NB4 (cell line): ENCODE data around the gene NCOA1.
"Not testable (repeated sequence)": the region's sequence is repeated elsewhere in the genome, so short reads cannot be mapped to it uniquely, and the experiment has no call there.

Experiments used
- DNase-seq: peaks from one replicate; pipeline ENCODE4 v3.0.0; 2010; ENCODE audit warnings: low read depth
- H3K4me3 ChIP-seq: one replicate; pipeline ENCODE4 v1.5.1; 2011; ENCODE audit warnings: mild to moderate bottlenecking, low read depth, low read length, moderate library complexity
- MYC ChIP-seq: IDR thresholded peaks from 2 replicates; pipeline ENCODE4 v1.6.1; 2011; ENCODE audit warnings: low read depth, low read length
- POLR2A ChIP-seq: IDR thresholded peaks from 2 replicates; pipeline ENCODE4 v1.6.1; 2011; ENCODE audit warnings: mild to moderate bottlenecking; ENCODE audit not compliant: insufficient read length; ENCODE audit errors: extremely low read depth
- TF ChIP-seq, protein P1 (sequence below): IDR thresholded peaks from one replicate; pipeline ENCODE4 v1.5.1; 2012; ENCODE audit warnings: low read depth, low read length
- TF ChIP-seq, protein P2 (sequence below): IDR thresholded peaks from 2 replicates; pipeline ENCODE4 v1.6.1; 2011; ENCODE audit warnings: low read depth, low read length

Gene NCOA1

DNA sequence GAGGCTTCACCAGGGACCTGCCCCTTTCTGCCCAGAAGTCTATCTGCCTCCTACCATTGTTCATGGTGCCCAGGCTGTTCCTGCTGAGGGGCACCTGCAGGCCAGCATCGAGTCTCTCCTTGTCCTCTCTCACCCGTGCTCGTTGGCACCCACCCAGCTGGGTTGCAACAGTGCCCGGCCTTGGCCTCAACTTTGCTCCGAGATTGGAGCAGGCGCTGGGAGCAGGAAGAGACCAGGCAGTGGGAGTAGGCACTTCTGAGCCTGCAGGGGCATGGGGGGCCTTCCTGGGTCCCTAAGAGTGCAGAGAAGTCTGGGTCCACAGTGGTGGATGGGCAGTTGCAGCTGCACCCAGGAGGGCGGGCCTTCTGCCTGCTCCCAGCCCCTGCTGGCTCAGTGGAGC is 75.6 kb downstream of the NCOA1 start:
- DNase-seq = no peak
- TF ChIP-seq POLR2A = no peak
- TF ChIP-seq MYC = no peak
- TF ChIP-seq, protein P1, sequence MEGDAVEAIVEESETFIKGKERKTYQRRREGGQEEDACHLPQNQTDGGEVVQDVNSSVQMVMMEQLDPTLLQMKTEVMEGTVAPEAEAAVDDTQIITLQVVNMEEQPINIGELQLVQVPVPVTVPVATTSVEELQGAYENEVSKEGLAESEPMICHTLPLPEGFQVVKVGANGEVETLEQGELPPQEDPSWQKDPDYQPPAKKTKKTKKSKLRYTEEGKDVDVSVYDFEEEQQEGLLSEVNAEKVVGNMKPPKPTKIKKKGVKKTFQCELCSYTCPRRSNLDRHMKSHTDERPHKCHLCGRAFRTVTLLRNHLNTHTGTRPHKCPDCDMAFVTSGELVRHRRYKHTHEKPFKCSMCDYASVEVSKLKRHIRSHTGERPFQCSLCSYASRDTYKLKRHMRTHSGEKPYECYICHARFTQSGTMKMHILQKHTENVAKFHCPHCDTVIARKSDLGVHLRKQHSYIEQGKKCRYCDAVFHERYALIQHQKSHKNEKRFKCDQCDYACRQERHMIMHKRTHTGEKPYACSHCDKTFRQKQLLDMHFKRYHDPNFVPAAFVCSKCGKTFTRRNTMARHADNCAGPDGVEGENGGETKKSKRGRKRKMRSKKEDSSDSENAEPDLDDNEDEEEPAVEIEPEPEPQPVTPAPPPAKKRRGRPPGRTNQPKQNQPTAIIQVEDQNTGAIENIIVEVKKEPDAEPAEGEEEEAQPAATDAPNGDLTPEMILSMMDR = no peak
- TF ChIP-seq, protein P2, sequence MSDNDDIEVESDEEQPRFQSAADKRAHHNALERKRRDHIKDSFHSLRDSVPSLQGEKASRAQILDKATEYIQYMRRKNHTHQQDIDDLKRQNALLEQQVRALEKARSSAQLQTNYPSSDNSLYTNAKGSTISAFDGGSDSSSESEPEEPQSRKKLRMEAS = no peak
- H3K4me3 ChIP-seq = no peak overlapping the region

DNA sequence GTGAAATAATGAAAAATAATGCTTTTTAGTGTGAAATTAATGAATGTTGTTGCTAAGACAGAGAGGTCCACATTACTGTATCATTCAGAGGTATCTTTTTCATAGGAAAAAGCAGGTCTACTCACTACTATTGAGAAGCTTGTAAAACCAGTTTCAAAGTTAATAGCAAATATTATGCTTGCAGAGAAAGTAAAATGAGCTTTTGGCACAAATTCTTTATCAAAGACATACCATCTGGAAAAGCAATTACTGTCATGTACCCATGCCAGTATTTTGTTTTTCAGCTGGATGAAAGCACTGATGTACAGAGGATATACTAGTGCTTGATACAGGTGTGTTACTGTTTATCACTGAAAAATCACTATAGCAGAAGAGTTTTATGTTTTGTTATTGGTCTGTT is 77.5 kb downstream of the NCOA1 start:
- no peak overlapping the region for H3K4me3 ChIP-seq

DNA sequence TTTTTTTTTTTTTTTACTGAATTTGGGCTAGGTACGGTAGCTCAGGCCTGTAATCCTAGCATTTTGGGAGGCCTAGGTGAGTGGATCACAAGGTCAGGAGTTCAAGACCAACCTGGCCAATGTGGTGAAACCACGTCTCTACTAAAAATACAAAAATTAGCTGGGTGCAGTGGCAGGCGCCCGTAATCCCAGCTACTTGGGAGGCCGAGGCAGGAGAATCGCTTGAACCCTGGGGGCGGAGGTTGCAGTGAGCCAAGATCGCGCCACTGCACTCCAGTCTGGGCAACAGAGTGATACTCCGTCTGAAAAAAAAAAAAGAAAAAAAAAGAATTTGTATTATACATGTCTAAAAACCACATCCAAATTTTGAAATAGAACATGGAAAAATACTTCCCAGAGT is 78.5 kb downstream of the NCOA1 start:
- not testable (repeated sequence) for DNase-seq, H3K4me3 ChIP-seq

More for the DNA sequence above, 77.5 kb downstream of the NCOA1 start:
- TF ChIP-seq, protein P1 = no peak
- DNase-seq = no peak

DNA sequence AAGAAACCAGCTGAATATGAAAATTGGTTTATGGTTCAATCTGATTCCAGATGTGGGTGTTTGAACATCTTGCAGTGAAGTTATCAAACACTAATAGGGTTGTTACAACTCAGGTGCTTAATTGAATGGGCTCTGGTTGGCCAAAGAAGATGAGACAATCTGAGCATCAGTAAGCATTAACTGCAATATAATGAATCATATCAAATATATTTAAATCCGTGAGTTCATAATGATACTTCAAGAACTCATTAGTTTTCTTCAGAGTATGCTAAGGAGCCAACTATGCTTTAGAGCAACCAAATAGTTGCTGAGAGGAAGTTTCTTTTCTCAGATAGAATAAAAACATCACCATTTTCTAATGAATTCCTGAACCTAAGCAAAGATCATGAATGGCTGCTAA is 79.2 kb downstream of the NCOA1 start:
- DNase-seq = no peak
- TF ChIP-seq, protein P1 = no peak
- TF ChIP-seq POLR2A = no peak
- TF ChIP-seq, protein P2 = no peak
- TF ChIP-seq MYC = no peak

DNA sequence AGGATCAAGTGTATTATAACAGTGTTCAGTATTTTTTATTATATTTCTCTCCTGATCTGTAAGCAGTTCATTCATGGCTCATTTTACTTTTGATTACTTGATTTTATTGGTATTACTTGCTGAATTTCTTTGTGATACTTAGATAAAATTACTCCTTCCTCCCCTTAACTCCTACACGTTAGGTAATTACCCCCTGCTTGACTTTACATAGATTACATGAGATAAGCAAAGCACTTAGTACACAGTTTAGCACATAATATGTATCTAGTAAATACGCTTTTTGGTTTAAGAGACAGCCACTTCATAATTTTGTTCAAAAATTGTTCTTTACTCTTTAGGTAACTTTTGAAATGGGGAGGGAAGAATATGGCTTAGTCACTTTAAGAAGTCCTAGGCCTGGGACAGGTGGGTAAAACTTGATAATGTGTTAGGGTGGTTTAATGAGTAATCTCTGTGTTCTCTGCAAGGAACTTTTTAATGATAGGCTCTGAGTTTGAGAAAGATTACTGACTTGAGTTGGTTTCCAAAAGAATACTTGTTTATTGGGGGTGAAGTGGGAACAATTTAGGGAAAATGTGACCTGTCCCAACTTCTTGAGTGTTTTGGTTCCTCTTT is 80.9 kb downstream of the NCOA1 start:
- TF ChIP-seq MYC (no peak), POLR2A (no peak)
- TF ChIP-seq, protein P1 = no peak
- TF ChIP-seq, protein P2 = no peak
- no peak for DNase-seq
- no peak overlapping the region for H3K4me3 ChIP-seq

More for the DNA sequence above, 79.2 kb downstream of the NCOA1 start:
- no peak overlapping the region for H3K4me3 ChIP-seq

DNA sequence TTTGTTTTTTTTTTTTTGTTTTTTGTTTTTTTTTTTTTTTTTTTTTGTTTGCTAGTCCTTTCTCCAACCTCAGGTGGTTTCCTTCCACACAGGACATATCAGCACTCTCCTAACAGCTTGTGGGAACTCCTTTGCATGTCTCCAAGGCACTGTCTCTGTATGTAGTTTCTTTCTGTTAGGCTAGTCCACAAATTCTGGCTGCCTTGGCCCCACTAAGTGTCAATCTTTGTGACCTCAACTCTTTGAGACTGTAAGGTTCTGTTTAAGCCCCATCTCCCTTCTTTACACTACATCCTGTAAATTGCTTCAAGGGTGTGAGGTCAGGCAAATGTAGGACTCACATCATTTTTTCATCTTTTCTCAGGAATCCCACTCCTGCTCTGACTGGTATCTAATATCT is 85.1 kb downstream of the NCOA1 start:
- no peak for DNase-seq
- no peak overlapping the region for H3K4me3 ChIP-seq
- TF ChIP-seq POLR2A (no peak), MYC (no peak)
- TF ChIP-seq, protein P2 = no peak
- TF ChIP-seq, protein P1 = no peak

DNA sequence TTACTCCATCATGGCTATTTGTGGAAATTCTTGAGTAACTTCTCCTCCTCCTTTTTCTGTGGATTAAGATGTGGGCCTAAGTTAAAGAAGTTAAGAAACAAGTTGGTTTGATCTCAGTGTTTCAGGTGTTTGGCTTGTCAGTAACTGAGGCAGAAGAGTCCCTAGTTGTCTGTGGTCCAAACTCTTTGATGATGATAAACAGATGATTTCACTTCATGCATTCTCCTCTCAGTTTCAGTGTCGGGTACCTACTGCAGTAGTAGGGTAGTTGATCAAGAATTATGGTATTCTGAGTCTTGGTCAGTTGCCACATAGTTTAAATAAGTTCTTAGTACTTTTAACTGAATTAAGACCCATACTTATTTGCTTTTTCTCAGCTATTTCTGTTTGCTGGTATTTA is 85.6 kb downstream of the NCOA1 start:
- no peak for DNase-seq
- TF ChIP-seq, protein P2 = no peak
- TF ChIP-seq, protein P1 = no peak
- TF ChIP-seq POLR2A (no peak), MYC (no peak)
- H3K4me3 ChIP-seq = no peak overlapping the region
